Parathyroid adenoma (tissue), 2 donors: ENCODE results near the gene ZCCHC7.

Source experiments
- H2AFZ ChIP-seq: fragments of 300-600 bp; sonication (generic); one replicate; pipeline ENCODE4 v1.7.0; 2017; ENCODE audit warnings: antibody characterized with exemption, mild to moderate bottlenecking
- H3K27ac ChIP-seq: fragments of 300-600 bp; sonication (generic); one replicate; pipeline ENCODE4 v1.7.0; 2017
- H3K27me3 ChIP-seq: fragments of 300-600 bp; sonication (generic); one replicate; pipeline ENCODE4 v1.7.0; 2017; ENCODE audit warnings: low read length; ENCODE audit not compliant: control insufficient read depth, insufficient read depth
- H3K36me3 ChIP-seq: fragments of 300-600 bp; sonication (generic); one replicate; pipeline ENCODE4 v1.7.0; 2017; ENCODE audit warnings: low read length; ENCODE audit not compliant: control insufficient read depth, insufficient read depth
- H3K4me1 ChIP-seq: fragments of 300-600 bp; sonication (generic); one replicate; pipeline ENCODE4 v1.7.0; 2017; ENCODE audit warnings: control low read depth
- H3K4me2 ChIP-seq: fragments of 300-600 bp; sonication (generic); one replicate; pipeline ENCODE4 v1.7.0; 2017; ENCODE audit warnings: low read length
- H3K4me3 ChIP-seq: fragments of 300-600 bp; sonication (generic); one replicate; pipeline ENCODE4 v1.7.0; 2017; ENCODE audit warnings: low read depth, low read length
- H3K79me2 ChIP-seq: fragments of 300-600 bp; sonication (generic); one replicate; pipeline ENCODE4 v1.7.0; 2017; ENCODE audit warnings: control low read depth
- H3K9ac ChIP-seq: fragments of 300-600 bp; sonication (generic); one replicate; pipeline ENCODE4 v1.7.0; 2017; ENCODE audit warnings: mild to moderate bottlenecking
- H3K9me3 ChIP-seq: fragments of 300-600 bp; sonication (generic); one replicate; pipeline ENCODE4 v1.7.0; 2017; ENCODE audit warnings: low read length; ENCODE audit not compliant: control insufficient read depth
- CTCF ChIP-seq: fragments of 300-600 bp; sonication (generic); IDR thresholded peaks from one replicate; pipeline ENCODE4 v1.7.0; 2017; ENCODE audit warnings: antibody characterized with exemption, mild to moderate bottlenecking
- donor health status: primary hyperparathyroidism.

ZCCHC7 gene

DNA sequence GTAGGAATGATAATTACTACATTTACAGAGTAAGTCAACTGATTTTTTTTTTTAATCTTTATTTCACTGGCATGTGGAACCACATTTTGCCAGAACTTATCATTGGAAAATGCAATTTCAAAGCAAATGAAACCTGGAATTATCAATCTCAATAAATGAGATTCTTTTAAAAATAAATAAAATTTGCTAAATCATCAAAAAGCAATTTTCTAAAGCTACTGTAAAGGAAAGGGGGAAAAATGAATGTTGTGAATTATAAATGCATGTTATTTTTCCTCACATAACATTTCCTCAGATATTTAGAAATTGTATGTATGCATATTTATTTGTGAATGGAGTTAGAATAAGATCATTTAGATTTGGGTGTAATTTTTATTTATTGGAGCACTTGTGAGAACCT lies 212.2 kb downstream of the ZCCHC7 start:
- H3K36me3 ChIP-seq, result no peaks in the 10 kb centered on the region

DNA sequence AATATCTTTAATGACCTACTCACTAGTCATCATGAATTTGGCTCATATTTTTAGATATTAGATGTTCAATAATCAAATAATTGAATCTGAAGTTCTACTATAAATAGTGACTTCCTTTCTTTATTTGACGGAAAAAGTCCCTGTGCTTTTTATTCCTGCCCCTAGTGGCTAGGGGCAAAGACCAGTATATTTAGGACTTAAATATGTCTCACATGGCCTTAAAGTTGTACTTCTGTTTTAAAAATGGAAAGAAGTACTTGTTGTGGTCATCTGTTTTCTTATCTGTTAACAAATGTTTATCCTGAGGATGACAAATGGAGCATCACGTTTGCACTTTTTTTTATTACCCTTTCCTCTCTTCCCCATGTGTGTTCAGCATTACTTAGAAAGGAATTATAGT lies 212.9 kb downstream of the ZCCHC7 start:
- Histone ChIP-seq H3K27me3 (no peaks in the 10 kb centered on the region), H3K27ac (no peak overlapping the region), H3K79me2 (no peaks in the 10 kb centered on the region), H3K4me1 (no peaks in the 10 kb centered on the region), H3K9ac (no peak overlapping the region), H3K4me2 (no peak overlapping the region), H2AFZ (no peak overlapping the region), H3K36me3 (no peaks in the 10 kb centered on the region), H3K9me3 (no peaks in the 10 kb centered on the region), H3K4me3 (no peak overlapping the region)
- TF ChIP-seq CTCF, result no peak

More for the DNA sequence above, 212.2 kb downstream of the ZCCHC7 start:
- Histone ChIP-seq H3K4me2 (no peak overlapping the region), H3K79me2 (no peaks in the 10 kb centered on the region), H2AFZ (no peak overlapping the region), H3K9me3 (no peaks in the 10 kb centered on the region), H3K27ac (no peak overlapping the region), H3K4me1 (no peaks in the 10 kb centered on the region), H3K9ac (no peak overlapping the region), H3K27me3 (no peaks in the 10 kb centered on the region), H3K4me3 (no peak overlapping the region)
- TF ChIP-seq CTCF, result no peak

DNA sequence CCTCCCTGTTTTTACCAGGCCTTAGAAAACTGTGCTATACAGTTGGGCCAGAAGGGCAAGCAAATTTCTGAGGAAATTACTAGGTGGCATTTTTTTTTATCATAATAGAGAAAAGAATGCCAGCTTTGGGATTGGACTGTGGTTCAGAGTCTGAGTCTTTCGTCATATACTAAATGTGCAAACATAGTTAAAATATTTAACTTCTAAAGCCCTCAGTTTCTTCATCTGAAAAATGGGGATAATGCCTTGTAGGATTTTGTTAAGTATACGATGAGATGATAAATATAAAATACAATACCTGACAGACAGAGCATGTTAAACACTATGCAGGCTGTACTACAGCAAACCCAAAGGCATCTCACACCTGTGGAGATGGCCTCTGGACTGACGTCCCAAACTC lies 214.9 kb downstream of the ZCCHC7 start:
- Histone ChIP-seq H3K27ac (no peak overlapping the region), H3K36me3 (no peaks in the 10 kb centered on the region), H3K9ac (no peak overlapping the region), H3K4me2 (no peak overlapping the region), H3K9me3 (no peaks in the 10 kb centered on the region), H2AFZ (no peak overlapping the region), H3K4me3 (no peak overlapping the region), H3K27me3 (no peaks in the 10 kb centered on the region), H3K79me2 (no peaks in the 10 kb centered on the region), H3K4me1 (no peaks in the 10 kb centered on the region)
- TF ChIP-seq CTCF, result no peak

GRCh38 chr9:37336150-37336549 lies 215.8 kb downstream of the ZCCHC7 start:
- no peaks in the 10 kb centered on the region for H3K4me1 ChIP-seq
- no peaks in the 10 kb centered on the region for H3K27me3 ChIP-seq
- TF ChIP-seq CTCF, result no peak
- H3K9me3 ChIP-seq, result no peaks in the 10 kb centered on the region
- no peak overlapping the region for H3K4me3 ChIP-seq
- H2AFZ ChIP-seq, result no peak overlapping the region
- H3K36me3 ChIP-seq, result no peaks in the 10 kb centered on the region
- no peak overlapping the region for H3K9ac ChIP-seq
- no peaks in the 10 kb centered on the region for H3K79me2 ChIP-seq
- no peak overlapping the region for H3K4me2 ChIP-seq
- H3K27ac ChIP-seq, result no peak overlapping the region

- no peaks in the 10 kb centered on the region for H3K9me3 ChIP-seq
- no peaks in the 10 kb centered on the region for H3K4me1 ChIP-seq
- H3K27me3 ChIP-seq, result no peaks in the 10 kb centered on the region
- no peaks in the 10 kb centered on the region for H3K36me3 ChIP-seq
- no peak overlapping the region for H3K9ac ChIP-seq
- no peak overlapping the region for H3K27ac ChIP-seq
- no peak overlapping the region for H2AFZ ChIP-seq
- H3K4me2 ChIP-seq, result no peak overlapping the region
- no peak overlapping the region for H3K4me3 ChIP-seq
- no peaks in the 10 kb centered on the region for H3K79me2 ChIP-seq
- TF ChIP-seq CTCF, result no peak
Observed at GRCh38 chr9:37337301-37337890, 217.0 kb downstream of the ZCCHC7 start.
